ENCODE data around the gene FARP1.

DNA sequence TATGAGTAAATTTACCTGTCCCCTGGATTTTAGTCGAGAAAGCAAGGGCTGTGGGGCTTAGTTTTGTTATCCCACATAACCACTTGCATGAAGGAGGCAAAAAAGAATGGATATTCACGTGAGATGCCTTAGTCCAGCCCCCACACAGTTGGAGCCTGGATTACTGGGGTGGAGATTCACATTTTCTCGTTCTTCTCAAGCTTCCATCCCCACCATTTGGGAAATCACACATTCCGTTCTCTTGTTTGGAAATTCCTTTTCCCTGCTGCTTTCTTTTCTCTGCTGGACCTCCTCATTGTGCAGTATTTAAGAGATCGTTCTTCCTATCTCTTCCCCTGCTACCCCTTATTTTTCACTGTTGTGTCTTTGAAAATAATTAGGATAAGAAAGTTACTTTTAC is 45.1 kb upstream of the FARP1 start:
- TF ChIP-seq POLR2A (IDR thresholded peaks at IDR 0.05) = no peak
- TF ChIP-seq, protein P1, sequence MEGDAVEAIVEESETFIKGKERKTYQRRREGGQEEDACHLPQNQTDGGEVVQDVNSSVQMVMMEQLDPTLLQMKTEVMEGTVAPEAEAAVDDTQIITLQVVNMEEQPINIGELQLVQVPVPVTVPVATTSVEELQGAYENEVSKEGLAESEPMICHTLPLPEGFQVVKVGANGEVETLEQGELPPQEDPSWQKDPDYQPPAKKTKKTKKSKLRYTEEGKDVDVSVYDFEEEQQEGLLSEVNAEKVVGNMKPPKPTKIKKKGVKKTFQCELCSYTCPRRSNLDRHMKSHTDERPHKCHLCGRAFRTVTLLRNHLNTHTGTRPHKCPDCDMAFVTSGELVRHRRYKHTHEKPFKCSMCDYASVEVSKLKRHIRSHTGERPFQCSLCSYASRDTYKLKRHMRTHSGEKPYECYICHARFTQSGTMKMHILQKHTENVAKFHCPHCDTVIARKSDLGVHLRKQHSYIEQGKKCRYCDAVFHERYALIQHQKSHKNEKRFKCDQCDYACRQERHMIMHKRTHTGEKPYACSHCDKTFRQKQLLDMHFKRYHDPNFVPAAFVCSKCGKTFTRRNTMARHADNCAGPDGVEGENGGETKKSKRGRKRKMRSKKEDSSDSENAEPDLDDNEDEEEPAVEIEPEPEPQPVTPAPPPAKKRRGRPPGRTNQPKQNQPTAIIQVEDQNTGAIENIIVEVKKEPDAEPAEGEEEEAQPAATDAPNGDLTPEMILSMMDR (IDR thresholded peaks at IDR 0.05) = no peak
